SU-DHL-6 (cell line): ENCODE results near the gene KRTAP4-8.

Experiments
- H2AFZ ChIP-seq: fragments of 200-600 bp; sonication (generic); 2 replicates; pipeline ENCODE4 v1.6.1; 2014; ENCODE audit warnings: low read depth, mild to moderate bottlenecking, moderate library complexity, mixed read lengths, antibody characterized with exemption, low read length; ENCODE audit not compliant: severe bottlenecking
- H3F3A ChIP-seq: fragments of 200-600 bp; shearing (Covaris generic); 2 replicates; pipeline ENCODE4 v1.6.0; 2016; ENCODE audit warnings: antibody characterized with exemption, mild to moderate bottlenecking; ENCODE audit not compliant: insufficient read depth
- H3K27ac ChIP-seq: fragments of 200-600 bp; sonication (generic); 2 replicates; pipeline ENCODE4 v1.5.1; 2016; ENCODE audit warnings: low read depth, mild to moderate bottlenecking, low read length, moderate library complexity, mixed read lengths
- H3K27me3 ChIP-seq: fragments of 200-600 bp; sonication (generic), shearing (Covaris generic); 2 replicates; pipeline ENCODE4 v1.6.0; 2014; ENCODE audit warnings: mild to moderate bottlenecking, low read length
- H3K36me3 ChIP-seq: fragments of 200-600 bp; sonication (generic); 2 replicates; pipeline ENCODE4 v1.6.1; 2014; ENCODE audit warnings: mild to moderate bottlenecking, low read length, mixed read lengths
- H3K4me2 ChIP-seq: fragments of 300-600, 200-600 bp; shearing (Covaris generic), sonication (generic); 2 replicates; pipeline ENCODE4 v1.6.0; 2014; ENCODE audit warnings: low read length, low read depth, mild to moderate bottlenecking; ENCODE audit not compliant: poor library complexity, severe bottlenecking
- H3K4me3 ChIP-seq: fragments of 200-600 bp; sonication (generic); 2 replicates; pipeline ENCODE4 v1.5.1; 2014; ENCODE audit warnings: antibody characterized with exemption, low read length, mild to moderate bottlenecking, mixed read lengths; ENCODE audit not compliant: insufficient read depth, poor library complexity, severe bottlenecking
- H3K79me2 ChIP-seq: fragments of 200-600 bp; sonication (generic); 2 replicates; pipeline ENCODE4 v1.6.1; 2014; ENCODE audit warnings: mild to moderate bottlenecking, low read length, moderate library complexity; ENCODE audit not compliant: insufficient read depth
- H3K9ac ChIP-seq: fragments of 200-600 bp; sonication (generic); 2 replicates; pipeline ENCODE4 v1.7.0; 2014; ENCODE audit warnings: mild to moderate bottlenecking, low read length
- H3K9me2 ChIP-seq: fragments of 200-600 bp; sonication (generic); replicated peaks from 2 replicates; pipeline ENCODE4 v1.6.1; 2014; ENCODE audit warnings: low read length; ENCODE audit not compliant: insufficient read depth
- H3K9me3 ChIP-seq: fragments of 200-600 bp; sonication (generic); 2 replicates; pipeline ENCODE4 v1.6.1; 2014; ENCODE audit warnings: low read length, mixed read lengths; ENCODE audit not compliant: insufficient read depth
- H4K20me1 ChIP-seq: fragments of 200-600 bp; sonication (generic); 2 replicates; pipeline ENCODE4 v1.6.1; 2014; ENCODE audit warnings: low read depth, mild to moderate bottlenecking, antibody characterized with exemption, low read length, moderate library complexity, mixed read lengths
- CTCF ChIP-seq: fragments of 200-600 bp; sonication (generic); IDR thresholded peaks from one replicate; pipeline ENCODE4 v1.5.1; 2017; ENCODE audit warnings: antibody characterized with exemption, mild to moderate bottlenecking, low read length, moderate library complexity; ENCODE audit not compliant: insufficient read depth, poor library complexity, severe bottlenecking
- EZH2phosphoT487 ChIP-seq: fragments of 200-600 bp; sonication (generic), shearing (Covaris generic); conservative IDR thresholded peaks from 2 replicates; pipeline ENCODE4 v1.6.1; 2018; ENCODE audit warnings: mild to moderate bottlenecking, antibody characterized with exemption, low read length, moderate library complexity, mixed read lengths

Gene KRTAP4-8

DNA sequence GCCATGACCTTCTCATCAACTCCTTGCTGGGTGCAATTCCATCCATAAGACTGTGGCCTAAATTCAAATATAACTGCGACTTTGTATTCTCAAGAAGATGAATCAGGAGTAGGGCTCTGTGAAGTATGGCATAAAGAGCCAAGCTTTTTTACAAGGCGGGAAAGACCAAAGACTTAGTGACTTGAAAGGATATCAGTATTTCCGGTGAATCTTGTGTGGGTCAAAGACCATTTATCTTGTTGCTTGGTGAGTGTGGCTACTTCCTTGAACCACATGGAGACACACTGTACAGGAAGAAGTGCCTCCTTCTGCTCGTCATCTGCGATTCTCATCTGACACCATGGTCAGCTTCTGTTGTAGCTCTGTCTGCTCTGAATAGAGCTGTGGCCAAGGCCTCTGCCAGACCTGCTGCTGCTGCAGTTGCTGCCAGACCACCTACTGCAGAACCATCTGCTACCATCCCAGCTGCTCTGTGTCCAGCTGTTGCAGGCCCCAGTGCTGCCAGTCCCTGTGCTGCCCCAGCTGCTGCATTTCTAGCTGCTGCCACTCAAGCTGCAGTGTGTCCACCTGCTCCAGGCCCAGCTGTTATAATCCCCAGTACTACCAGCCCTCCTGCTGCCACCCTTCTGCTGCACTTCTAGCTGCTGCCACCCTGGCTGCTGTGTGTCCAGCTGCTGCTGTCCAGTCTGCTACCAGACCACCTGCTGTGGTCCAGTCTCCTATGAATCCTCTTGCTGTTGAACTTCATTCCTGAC lies 26.2 kb downstream of the KRTAP4-8 start:
- no peak overlapping the region for H3K4me2 ChIP-seq
- H3K9me3 ChIP-seq: no peaks in the 10 kb centered on the region
- TF ChIP-seq EZH2phosphoT487 (no peak), CTCF (no peak)
- H3K27ac ChIP-seq: no peak overlapping the region
- H3K79me2 ChIP-seq: no peaks in the 10 kb centered on the region
- H4K20me1 ChIP-seq: no peaks in the 10 kb centered on the region
- H3K27me3 ChIP-seq: no peaks in the 10 kb centered on the region
- no peaks in the 10 kb centered on the region for H3F3A ChIP-seq
- no peaks in the 10 kb centered on the region for H3K9me2 ChIP-seq
- no peak overlapping the region for H2AFZ ChIP-seq
- no peak overlapping the region for H3K9ac ChIP-seq
- H3K36me3 ChIP-seq: no peaks in the 10 kb centered on the region
- no peak overlapping the region for H3K4me3 ChIP-seq

DNA sequence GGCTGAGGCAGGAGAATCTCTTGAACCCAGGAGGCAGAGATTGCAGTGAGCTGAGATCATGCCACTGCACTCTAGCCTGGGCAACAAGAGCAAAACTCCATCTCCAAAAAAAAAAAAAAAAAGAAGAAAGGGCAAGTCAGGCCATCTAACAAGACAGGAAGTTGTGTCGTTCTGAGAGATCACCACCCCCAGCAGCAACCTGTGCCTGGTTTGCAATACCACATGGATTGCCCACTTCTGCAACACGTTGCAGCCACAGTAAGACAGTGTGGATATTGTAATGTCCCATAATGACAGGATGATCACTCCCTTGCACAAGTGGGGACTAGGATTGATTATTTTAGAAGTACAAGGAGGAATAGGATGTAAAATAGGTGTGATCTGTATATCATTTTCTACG lies 28.9 kb downstream of the KRTAP4-8 start:
- H3K9me2 ChIP-seq: no peaks in the 10 kb centered on the region
- no peak overlapping the region for H3K4me2 ChIP-seq
- H2AFZ ChIP-seq: no peak overlapping the region
- H3F3A ChIP-seq: no peaks in the 10 kb centered on the region
- H3K27ac ChIP-seq: no peak overlapping the region
- H3K9ac ChIP-seq: no peak overlapping the region
- H3K4me3 ChIP-seq: no peak overlapping the region
- no peaks in the 10 kb centered on the region for H3K36me3 ChIP-seq
- H3K79me2 ChIP-seq: no peaks in the 10 kb centered on the region
- no peak for TF ChIP-seq CTCF
- TF ChIP-seq EZH2phosphoT487: no peak
- H3K9me3 ChIP-seq: no peaks in the 10 kb centered on the region
- H3K27me3 ChIP-seq: no peaks in the 10 kb centered on the region
- H4K20me1 ChIP-seq: no peaks in the 10 kb centered on the region

GRCh38 chr17:41067281-41067680 lies 30.7 kb downstream of the KRTAP4-8 start:
- TF ChIP-seq EZH2phosphoT487 (no peak), CTCF (no peak)
- no peaks in the 10 kb centered on the region for H3K79me2 ChIP-seq
- H3K9me2 ChIP-seq: no peaks in the 10 kb centered on the region
- H3K9me3 ChIP-seq: no peaks in the 10 kb centered on the region
- H2AFZ ChIP-seq: no peak overlapping the region
- H3K4me3 ChIP-seq: no peak overlapping the region
- no peaks in the 10 kb centered on the region for H3F3A ChIP-seq
- no peaks in the 10 kb centered on the region for H4K20me1 ChIP-seq
- H3K27me3 ChIP-seq: no peaks in the 10 kb centered on the region
- no peak overlapping the region for H3K9ac ChIP-seq
- no peak overlapping the region for H3K27ac ChIP-seq
- no peak overlapping the region for H3K4me2 ChIP-seq
- H3K36me3 ChIP-seq: no peaks in the 10 kb centered on the region
